HEK293 (cell line): ENCODE measurements around the gene RGS19.

Experiments used
- CTCF ChIA-PET: fragments of 350-600 bp; formaldehyde crosslinking; extraction: SDS; loops from one replicate; lab custom pipeline; 2021; ENCODE audit warnings: antibody characterized with exemption; lab: Yijun Ruan, JAX
- POLR2A ChIA-PET: fragments of 300-600 bp; formaldehyde crosslinking; extraction: SDS; loops from one replicate; lab custom pipeline; 2020; ENCODE audit warnings: antibody characterized with exemption, inconsistent platforms; lab: Yijun Ruan, JAX
- H3K27ac ChIP-seq: fragments of 200-500 bp; sonication (Bioruptor generic); 2 replicates; pipeline ENCODE4 v1.5.1; 2014; ENCODE audit warnings: low read depth, low read length, control low read depth, inconsistent platforms; ENCODE audit errors: extremely low read depth
- H3K36me3 ChIP-seq, 2 experiments: fragments of 200-500 bp in 1 of 2; sonication (Bioruptor generic) in 1 of 2; 1 replicate in 1 of 2; 2 replicates in 1 of 2; pipeline ENCODE4 v1.5.1; 2014 to 2017; ENCODE audit warnings: inconsistent platforms in 2 of 2, low read length in 2 of 2; ENCODE audit not compliant: control insufficient read depth in 2 of 2, insufficient read depth in 1 of 2
- H3K4me1 ChIP-seq: fragments of 200-500 bp; sonication (Bioruptor generic); 2 replicates; pipeline ENCODE4 v1.5.1; 2014; ENCODE audit warnings: mild to moderate bottlenecking, low read length, inconsistent platforms; ENCODE audit not compliant: control insufficient read depth, insufficient read depth
- H3K4me3 ChIP-seq: 2 replicates; pipeline ENCODE4 v1.5.1; 2011; ENCODE audit warnings: low read depth, mild to moderate bottlenecking, control low read depth, low read length, moderate library complexity
- H3K9me3 ChIP-seq: fragments of 200-500 bp; sonication (Bioruptor generic); 2 replicates; pipeline ENCODE4 v1.5.1; 2014; ENCODE audit warnings: low read depth, low read length, inconsistent platforms; ENCODE audit not compliant: control insufficient read depth, insufficient read depth
- GLI2 ChIP-seq: fragments of 450-650 bp; formaldehyde crosslinking; IDR thresholded peaks from 2 replicates; pipeline ENCODE4; 2017; ENCODE audit warnings: missing biosample characterization, missing genetic modification characterization, low read depth, borderline replicate concordance
- GLIS2 ChIP-seq: fragments of 450-650 bp; formaldehyde crosslinking; IDR thresholded peaks from 2 replicates; pipeline ENCODE4 v1.5.1; 2016; ENCODE audit warnings: missing biosample characterization, missing genetic modification characterization
- HOXD13 ChIP-seq: sonication (generic); formaldehyde crosslinking; IDR thresholded peaks from 2 replicates; pipeline ENCODE4 v1.8.0; 2022; ENCODE audit warnings: missing genetic modification reagents, borderline replicate concordance
- KLF9 ChIP-seq: fragments of 450-650 bp; formaldehyde crosslinking; IDR thresholded peaks from 2 replicates; pipeline ENCODE4 v1.5.1; 2016; ENCODE audit warnings: missing biosample characterization, missing genetic modification characterization, low read depth
- SCRT2 ChIP-seq: fragments of 450-650 bp; formaldehyde crosslinking; IDR thresholded peaks from 2 replicates; pipeline ENCODE4 v1.5.1; 2016; ENCODE audit warnings: missing biosample characterization, missing genetic modification characterization
- SP3 ChIP-seq: fragments of 450-650 bp; formaldehyde crosslinking; IDR thresholded peaks from 2 replicates; pipeline ENCODE4 v1.5.1; 2016; ENCODE audit warnings: missing biosample characterization, missing genetic modification characterization
- SP7 ChIP-seq: fragments of 450-650 bp; formaldehyde crosslinking; IDR thresholded peaks from 2 replicates; pipeline ENCODE4 v1.5.1; 2016; ENCODE audit warnings: missing biosample characterization, missing genetic modification characterization
- ZBTB20 ChIP-seq: fragments of 450-650 bp; formaldehyde crosslinking; IDR thresholded peaks from 2 replicates; pipeline ENCODE4 v1.5.1; 2016; ENCODE audit warnings: missing biosample characterization, missing genetic modification characterization
- ZBTB7A ChIP-seq: fragments of 450-650 bp; formaldehyde crosslinking; IDR thresholded peaks from 2 replicates; pipeline ENCODE4 v1.5.1; 2016; ENCODE audit warnings: low read depth, missing biosample characterization, missing genetic modification characterization
- ZBTB8A ChIP-seq: fragments of 450-650 bp; formaldehyde crosslinking; IDR thresholded peaks from 2 replicates; pipeline ENCODE4 v1.5.1; 2016; ENCODE audit warnings: missing biosample characterization, missing genetic modification characterization
- ZNF169 ChIP-seq: fragments of 450-650 bp; formaldehyde crosslinking; IDR thresholded peaks from 2 replicates; pipeline ENCODE4 v1.5.1; 2016; ENCODE audit warnings: missing biosample characterization, missing genetic modification characterization
- ZNF335 ChIP-seq: fragments of 450-650 bp; formaldehyde crosslinking; conservative IDR thresholded peaks from 2 replicates; pipeline ENCODE4 v1.5.1; 2016; ENCODE audit warnings: missing biosample characterization, missing genetic modification characterization
- ZNF561 ChIP-seq: fragments of 450-650 bp; IDR thresholded peaks from 2 replicates; pipeline ENCODE4 v1.5.1; 2018; ENCODE audit warnings: missing biosample characterization, missing genetic modification characterization, borderline replicate concordance
- ZNF600 ChIP-seq: fragments of 450-650 bp; formaldehyde crosslinking; IDR thresholded peaks from 2 replicates; pipeline ENCODE4 v1.5.1; 2016; ENCODE audit warnings: missing biosample characterization, missing genetic modification characterization
- ZNF629 ChIP-seq: fragments of 450-650 bp; formaldehyde crosslinking; IDR thresholded peaks from 2 replicates; pipeline ENCODE4 v1.5.1; 2017; ENCODE audit warnings: missing biosample characterization, missing genetic modification characterization
- ZNF830 ChIP-seq: fragments of 450-650 bp; IDR thresholded peaks from 2 replicates; pipeline ENCODE4 v1.5.0; 2018; ENCODE audit warnings: missing biosample characterization, missing genetic modification characterization, low read depth, mild to moderate bottlenecking, moderate library complexity
- ZSCAN30 ChIP-seq: fragments of 450-650 bp; IDR thresholded peaks from 2 replicates; pipeline ENCODE4 v1.5.1; 2018; ENCODE audit warnings: missing biosample characterization, mild to moderate bottlenecking, missing genetic modification characterization, moderate library complexity
- TF ChIP-seq, protein P1 (sequence below): fragments of 450-650 bp; formaldehyde crosslinking; IDR thresholded peaks from 2 replicates; pipeline ENCODE4 v1.5.1; 2016; ENCODE audit warnings: missing biosample characterization, missing genetic modification characterization
- TF ChIP-seq, protein P2 (sequence below): fragments of 450-650 bp; formaldehyde crosslinking; conservative IDR thresholded peaks from 2 replicates; pipeline ENCODE4 v1.5.1; 2016; ENCODE audit warnings: low read depth, missing biosample characterization, missing genetic modification characterization
- TF ChIP-seq, protein P3 (sequence below): IDR thresholded peaks from 2 replicates; pipeline ENCODE4 v1.6.1; 2011; ENCODE audit warnings: mild to moderate bottlenecking, low read depth, low read length, borderline replicate concordance
- TF ChIP-seq, protein P4 (sequence below): fragments of 450-650 bp; formaldehyde crosslinking; IDR thresholded peaks from 2 replicates; pipeline ENCODE4 v1.5.1; 2017; ENCODE audit warnings: missing biosample characterization, missing genetic modification characterization
- TF ChIP-seq, protein P5 (sequence below): fragments of 450-650 bp; formaldehyde crosslinking; IDR thresholded peaks from 2 replicates; pipeline ENCODE4 v1.5.1; 2016; ENCODE audit warnings: missing biosample characterization, missing genetic modification characterization
- TF ChIP-seq, protein P6 (sequence below): fragments of 450-650 bp; formaldehyde crosslinking; IDR thresholded peaks from 2 replicates; pipeline ENCODE4 v1.5.1; 2016; ENCODE audit warnings: missing biosample characterization, missing genetic modification characterization

Gene RGS19

DNA sequence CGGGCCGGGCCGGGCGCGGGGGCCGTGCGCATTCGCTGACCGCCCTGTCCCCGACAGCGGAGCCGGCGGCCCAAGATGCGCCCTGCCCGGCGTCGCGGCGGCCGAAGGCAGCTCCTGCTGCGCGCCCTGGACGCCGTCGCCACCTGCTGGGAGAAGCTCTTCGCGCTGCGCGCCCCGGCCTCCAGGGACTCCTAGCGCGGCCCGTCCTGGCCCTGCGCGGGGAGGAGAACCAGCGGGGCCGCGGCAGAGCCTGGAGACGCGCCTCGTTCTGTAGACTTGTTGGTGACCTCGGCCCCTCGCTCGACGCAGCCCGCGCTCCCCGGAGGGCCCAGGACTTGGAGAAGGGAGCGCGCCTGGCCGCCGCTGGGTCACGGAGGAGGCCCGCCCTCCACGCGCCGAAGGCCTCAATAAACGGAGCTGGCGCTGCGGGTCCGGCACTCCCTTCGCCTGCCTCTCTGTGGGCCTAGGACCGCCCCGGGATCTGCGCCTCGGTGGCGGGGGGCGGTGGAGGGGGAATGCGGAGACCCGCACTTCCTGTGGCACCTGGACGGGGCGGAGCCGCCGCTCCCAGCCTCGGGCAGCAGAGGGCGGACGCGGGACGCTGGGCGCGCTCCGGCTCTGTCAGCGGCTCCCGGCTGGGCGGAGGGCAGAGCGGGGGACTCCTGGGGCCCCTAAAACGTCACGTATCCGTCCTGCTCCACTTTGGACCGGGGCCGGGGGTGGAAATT is 40.6 kb downstream of the RGS19 start:
- no peaks in the 10 kb centered on the region for H3K9me3 ChIP-seq
- POLR2A ChIA-PET = interaction anchor here (0.5 to 2.9 kb wide), 12 partner anchors 10 to 82 kb away, joined by 3 to 11 read pairs (median 4); partner anchors contain the start of genes LKAAEAR1, PRPF6, TCEA2 and UCKL1
- H3K27ac ChIP-seq = peak overlapping the region; percentile 3; the same call in 1 of the 2 replicates
- H3K4me3 ChIP-seq = peak overlapping the region; percentile 46
- CTCF ChIA-PET = interaction anchor here (0.7 to 4.4 kb wide), 27 partner anchors 8 to 558 kb away, joined by 3 to 39 read pairs (median 4); partner anchors contain the start of genes LKAAEAR1, PRPF6, RGS19 and SAMD10
- H3K4me1 ChIP-seq = peaks cover 7% of the 10 kb centered on the region; the same call in 1 of the 2 replicates
- H3K36me3 ChIP-seq = peaks cover 0 to 14% of the 10 kb centered on the region in 2 experiments; a peak in 1 of 3 replicates
- TF ChIP-seq GLI2 (tag by site-specific recombination) = no peak
- TF ChIP-seq ZNF629 (tag by site-specific recombination) = 0 out of 2 replicates have a peak, but pooled peaks have one; percentile 18
- TF ChIP-seq SP3 (tag by site-specific recombination) = peak; percentile 74
- peak; percentile 86 for TF ChIP-seq ZBTB20 (tag by site-specific recombination)
- TF ChIP-seq ZSCAN30 (tag by site-specific recombination) = peak; percentile 63
- TF ChIP-seq, protein P1, sequence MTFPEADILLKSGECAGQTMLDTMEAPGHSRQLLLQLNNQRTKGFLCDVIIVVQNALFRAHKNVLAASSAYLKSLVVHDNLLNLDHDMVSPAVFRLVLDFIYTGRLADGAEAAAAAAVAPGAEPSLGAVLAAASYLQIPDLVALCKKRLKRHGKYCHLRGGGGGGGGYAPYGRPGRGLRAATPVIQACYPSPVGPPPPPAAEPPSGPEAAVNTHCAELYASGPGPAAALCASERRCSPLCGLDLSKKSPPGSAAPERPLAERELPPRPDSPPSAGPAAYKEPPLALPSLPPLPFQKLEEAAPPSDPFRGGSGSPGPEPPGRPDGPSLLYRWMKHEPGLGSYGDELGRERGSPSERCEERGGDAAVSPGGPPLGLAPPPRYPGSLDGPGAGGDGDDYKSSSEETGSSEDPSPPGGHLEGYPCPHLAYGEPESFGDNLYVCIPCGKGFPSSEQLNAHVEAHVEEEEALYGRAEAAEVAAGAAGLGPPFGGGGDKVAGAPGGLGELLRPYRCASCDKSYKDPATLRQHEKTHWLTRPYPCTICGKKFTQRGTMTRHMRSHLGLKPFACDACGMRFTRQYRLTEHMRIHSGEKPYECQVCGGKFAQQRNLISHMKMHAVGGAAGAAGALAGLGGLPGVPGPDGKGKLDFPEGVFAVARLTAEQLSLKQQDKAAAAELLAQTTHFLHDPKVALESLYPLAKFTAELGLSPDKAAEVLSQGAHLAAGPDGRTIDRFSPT = no peak
- peak; percentile 79 for TF ChIP-seq SP7
- TF ChIP-seq, protein P2, sequence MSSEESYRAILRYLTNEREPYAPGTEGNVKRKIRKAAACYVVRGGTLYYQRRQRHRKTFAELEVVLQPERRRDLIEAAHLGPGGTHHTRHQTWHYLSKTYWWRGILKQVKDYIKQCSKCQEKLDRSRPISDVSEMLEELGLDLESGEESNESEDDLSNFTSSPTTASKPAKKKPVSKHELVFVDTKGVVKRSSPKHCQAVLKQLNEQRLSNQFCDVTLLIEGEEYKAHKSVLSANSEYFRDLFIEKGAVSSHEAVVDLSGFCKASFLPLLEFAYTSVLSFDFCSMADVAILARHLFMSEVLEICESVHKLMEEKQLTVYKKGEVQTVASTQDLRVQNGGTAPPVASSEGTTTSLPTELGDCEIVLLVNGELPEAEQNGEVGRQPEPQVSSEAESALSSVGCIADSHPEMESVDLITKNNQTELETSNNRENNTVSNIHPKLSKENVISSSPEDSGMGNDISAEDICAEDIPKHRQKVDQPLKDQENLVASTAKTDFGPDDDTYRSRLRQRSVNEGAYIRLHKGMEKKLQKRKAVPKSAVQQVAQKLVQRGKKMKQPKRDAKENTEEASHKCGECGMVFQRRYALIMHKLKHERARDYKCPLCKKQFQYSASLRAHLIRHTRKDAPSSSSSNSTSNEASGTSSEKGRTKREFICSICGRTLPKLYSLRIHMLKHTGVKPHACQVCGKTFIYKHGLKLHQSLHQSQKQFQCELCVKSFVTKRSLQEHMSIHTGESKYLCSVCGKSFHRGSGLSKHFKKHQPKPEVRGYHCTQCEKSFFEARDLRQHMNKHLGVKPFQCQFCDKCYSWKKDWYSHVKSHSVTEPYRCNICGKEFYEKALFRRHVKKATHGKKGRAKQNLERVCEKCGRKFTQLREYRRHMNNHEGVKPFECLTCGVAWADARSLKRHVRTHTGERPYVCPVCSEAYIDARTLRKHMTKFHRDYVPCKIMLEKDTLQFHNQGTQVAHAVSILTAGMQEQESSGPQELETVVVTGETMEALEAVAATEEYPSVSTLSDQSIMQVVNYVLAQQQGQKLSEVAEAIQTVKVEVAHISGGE (tag by site-specific recombination) = peak; percentile 56; the same call in 1 of the 2 replicates
- no peak for TF ChIP-seq ZNF830 (tag by site-specific recombination)
- peak; percentile 59; the same call in 1 of the 2 replicates for TF ChIP-seq ZNF600 (tag by site-specific recombination)
- peak; percentile 65; the same call in 1 of the 2 replicates for TF ChIP-seq ZNF561
- TF ChIP-seq ZBTB8A (tag by site-specific recombination) = peak; percentile 76
- peak; percentile 70 for TF ChIP-seq SCRT2
- TF ChIP-seq, protein P3, sequence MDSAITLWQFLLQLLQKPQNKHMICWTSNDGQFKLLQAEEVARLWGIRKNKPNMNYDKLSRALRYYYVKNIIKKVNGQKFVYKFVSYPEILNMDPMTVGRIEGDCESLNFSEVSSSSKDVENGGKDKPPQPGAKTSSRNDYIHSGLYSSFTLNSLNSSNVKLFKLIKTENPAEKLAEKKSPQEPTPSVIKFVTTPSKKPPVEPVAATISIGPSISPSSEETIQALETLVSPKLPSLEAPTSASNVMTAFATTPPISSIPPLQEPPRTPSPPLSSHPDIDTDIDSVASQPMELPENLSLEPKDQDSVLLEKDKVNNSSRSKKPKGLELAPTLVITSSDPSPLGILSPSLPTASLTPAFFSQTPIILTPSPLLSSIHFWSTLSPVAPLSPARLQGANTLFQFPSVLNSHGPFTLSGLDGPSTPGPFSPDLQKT = no peak
- peak; percentile 97 for TF ChIP-seq ZNF335 (tag by site-specific recombination)
- TF ChIP-seq GLIS2 (tag by site-specific recombination) = peak; percentile 71
- TF ChIP-seq, protein P4, sequence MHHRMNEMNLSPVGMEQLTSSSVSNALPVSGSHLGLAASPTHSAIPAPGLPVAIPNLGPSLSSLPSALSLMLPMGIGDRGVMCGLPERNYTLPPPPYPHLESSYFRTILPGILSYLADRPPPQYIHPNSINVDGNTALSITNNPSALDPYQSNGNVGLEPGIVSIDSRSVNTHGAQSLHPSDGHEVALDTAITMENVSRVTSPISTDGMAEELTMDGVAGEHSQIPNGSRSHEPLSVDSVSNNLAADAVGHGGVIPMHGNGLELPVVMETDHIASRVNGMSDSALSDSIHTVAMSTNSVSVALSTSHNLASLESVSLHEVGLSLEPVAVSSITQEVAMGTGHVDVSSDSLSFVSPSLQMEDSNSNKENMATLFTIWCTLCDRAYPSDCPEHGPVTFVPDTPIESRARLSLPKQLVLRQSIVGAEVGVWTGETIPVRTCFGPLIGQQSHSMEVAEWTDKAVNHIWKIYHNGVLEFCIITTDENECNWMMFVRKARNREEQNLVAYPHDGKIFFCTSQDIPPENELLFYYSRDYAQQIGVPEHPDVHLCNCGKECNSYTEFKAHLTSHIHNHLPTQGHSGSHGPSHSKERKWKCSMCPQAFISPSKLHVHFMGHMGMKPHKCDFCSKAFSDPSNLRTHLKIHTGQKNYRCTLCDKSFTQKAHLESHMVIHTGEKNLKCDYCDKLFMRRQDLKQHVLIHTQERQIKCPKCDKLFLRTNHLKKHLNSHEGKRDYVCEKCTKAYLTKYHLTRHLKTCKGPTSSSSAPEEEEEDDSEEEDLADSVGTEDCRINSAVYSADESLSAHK (tag by site-specific recombination) = 0 out of 2 replicates have a peak, but pooled peaks have one; percentile 12
- TF ChIP-seq KLF9 (tag by site-specific recombination) = peak; percentile 53; the same call in 1 of the 2 replicates
- TF ChIP-seq ZNF169 (tag by site-specific recombination) = no peak
- TF ChIP-seq HOXD13 (CRISPR knock-in tag) = no peak
- TF ChIP-seq, protein P5, sequence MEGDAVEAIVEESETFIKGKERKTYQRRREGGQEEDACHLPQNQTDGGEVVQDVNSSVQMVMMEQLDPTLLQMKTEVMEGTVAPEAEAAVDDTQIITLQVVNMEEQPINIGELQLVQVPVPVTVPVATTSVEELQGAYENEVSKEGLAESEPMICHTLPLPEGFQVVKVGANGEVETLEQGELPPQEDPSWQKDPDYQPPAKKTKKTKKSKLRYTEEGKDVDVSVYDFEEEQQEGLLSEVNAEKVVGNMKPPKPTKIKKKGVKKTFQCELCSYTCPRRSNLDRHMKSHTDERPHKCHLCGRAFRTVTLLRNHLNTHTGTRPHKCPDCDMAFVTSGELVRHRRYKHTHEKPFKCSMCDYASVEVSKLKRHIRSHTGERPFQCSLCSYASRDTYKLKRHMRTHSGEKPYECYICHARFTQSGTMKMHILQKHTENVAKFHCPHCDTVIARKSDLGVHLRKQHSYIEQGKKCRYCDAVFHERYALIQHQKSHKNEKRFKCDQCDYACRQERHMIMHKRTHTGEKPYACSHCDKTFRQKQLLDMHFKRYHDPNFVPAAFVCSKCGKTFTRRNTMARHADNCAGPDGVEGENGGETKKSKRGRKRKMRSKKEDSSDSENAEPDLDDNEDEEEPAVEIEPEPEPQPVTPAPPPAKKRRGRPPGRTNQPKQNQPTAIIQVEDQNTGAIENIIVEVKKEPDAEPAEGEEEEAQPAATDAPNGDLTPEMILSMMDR (tag by site-specific recombination) = peak; percentile 89
- TF ChIP-seq ZBTB7A (tag by site-specific recombination) = peak; percentile 70; the same call in 1 of the 2 replicates
- TF ChIP-seq, protein P6, sequence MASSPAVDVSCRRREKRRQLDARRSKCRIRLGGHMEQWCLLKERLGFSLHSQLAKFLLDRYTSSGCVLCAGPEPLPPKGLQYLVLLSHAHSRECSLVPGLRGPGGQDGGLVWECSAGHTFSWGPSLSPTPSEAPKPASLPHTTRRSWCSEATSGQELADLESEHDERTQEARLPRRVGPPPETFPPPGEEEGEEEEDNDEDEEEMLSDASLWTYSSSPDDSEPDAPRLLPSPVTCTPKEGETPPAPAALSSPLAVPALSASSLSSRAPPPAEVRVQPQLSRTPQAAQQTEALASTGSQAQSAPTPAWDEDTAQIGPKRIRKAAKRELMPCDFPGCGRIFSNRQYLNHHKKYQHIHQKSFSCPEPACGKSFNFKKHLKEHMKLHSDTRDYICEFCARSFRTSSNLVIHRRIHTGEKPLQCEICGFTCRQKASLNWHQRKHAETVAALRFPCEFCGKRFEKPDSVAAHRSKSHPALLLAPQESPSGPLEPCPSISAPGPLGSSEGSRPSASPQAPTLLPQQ (tag by site-specific recombination) = peak; percentile 72
